ENCODE results near the gene SLC7A9. TPM values are rescaled to one million over a fixed set of nuclear protein-coding genes. Genes with fewer than 3 reads are reported as not detected.

Gene SLC7A9
- under 1 TPM in 1 of 4 donors, not detected in 3; 0.96 TPM for total RNA-seq

- H3K27ac ChIP-seq, result no peak within 1 kb of the TSS
- peaks cover 3% of the 10 kb centered on the region for H3K27me3 ChIP-seq
- TF ChIP-seq POLR2AphosphoS5 (IDR thresholded peaks at IDR 0.05), result no peak
- TF ChIP-seq CTCF (IDR thresholded peaks at IDR 0.05), result no peak
- TF ChIP-seq EP300 (IDR thresholded peaks at IDR 0.05), result no peak
- no peak for TF ChIP-seq POLR2A (IDR thresholded peaks at IDR 0.05)
- H3K4me1 ChIP-seq, result no peaks in the 10 kb centered on the region
- no peaks in the 10 kb centered on the region for H3K36me3 ChIP-seq
- H3K4me3 ChIP-seq, result no peak within 1 kb of the TSS
- no peak for ATAC-seq
- 66 to 74% methylated on average over 11 to 13 of the region's 14 CpGs for WGBS, 2 donors (ENCODE audit: low coverage in 1 of 2)
- no peaks in the 10 kb centered on the region for H3K9me3 ChIP-seq
Measured at GRCh38 chr19:32869369-32869965, at the start of gene SLC7A9. Gene SLC7A9 (minus strand): TSS chr19:32869767. CDS start chr19:32868534, 1,233 bp downstream.

- ATAC-seq, result no peak
- H3K27me3 ChIP-seq, result no peaks in the 10 kb centered on the region
- 100% methylated on average over 2 to 3 of the region's 4 CpGs for WGBS, 2 donors (ENCODE audit: low coverage in 1 of 2)
Measured at GRCh38 chr19:32919365-32919764, 49.8 kb upstream of the SLC7A9 start.

GRCh38 chr19:32917616-32917996, 48.0 kb upstream of the SLC7A9 start:
- no peak overlapping the region for H3K4me3 ChIP-seq
- 81 to 94% methylated on average over 5 to 8 of the region's 8 CpGs for WGBS, 2 donors (ENCODE audit: low coverage in 1 of 2)
- no peaks in the 10 kb centered on the region for H3K27me3 ChIP-seq
- H3K9me3 ChIP-seq, result no peaks in the 10 kb centered on the region
- TF ChIP-seq POLR2AphosphoS5 (IDR thresholded peaks at IDR 0.05) (no peak), EP300 (IDR thresholded peaks at IDR 0.05) (no peak)
- H3K4me1 ChIP-seq, result no peaks in the 10 kb centered on the region
- no peak for ATAC-seq
- H3K36me3 ChIP-seq, result peaks cover 0 to 92% of the 10 kb centered on the region in 2 donors
- no peak overlapping the region for H3K27ac ChIP-seq

More at GRCh38 chr19:32919365-32919764, 49.8 kb upstream of the SLC7A9 start:
- Histone ChIP-seq H3K27ac (no peak overlapping the region), H3K36me3 (peaks cover 0 to 97% of the 10 kb centered on the region in 2 donors), H3K9me3 (no peaks in the 10 kb centered on the region), H3K4me3 (no peak overlapping the region), H3K4me1 (no peaks in the 10 kb centered on the region)
- TF ChIP-seq CTCF (IDR thresholded peaks at IDR 0.05) (no peak), EP300 (IDR thresholded peaks at IDR 0.05) (no peak), POLR2AphosphoS5 (IDR thresholded peaks at IDR 0.05) (no peak)

- Histone ChIP-seq H3K4me1 (no peaks in the 10 kb centered on the region), H3K27ac (no peak overlapping the region), H3K4me3 (no peak overlapping the region), H3K9me3 (no peaks in the 10 kb centered on the region), H3K27me3 (no peaks in the 10 kb centered on the region), H3K36me3 (peaks cover 0 to 92% of the 10 kb centered on the region in 2 donors)
- 70 to 79% methylated on average over 2 of the region's 4 CpGs for WGBS, 2 donors (ENCODE audit: low coverage in 1 of 2)
- ATAC-seq, result no peak
- TF ChIP-seq CTCF (IDR thresholded peaks at IDR 0.05), result no peak
- TF ChIP-seq POLR2AphosphoS5 (IDR thresholded peaks at IDR 0.05), result no peak
- TF ChIP-seq POLR2A (IDR thresholded peaks at IDR 0.05), result no peak
- TF ChIP-seq EP300 (IDR thresholded peaks at IDR 0.05), result no peak
Measured at GRCh38 chr19:32916969-32917615, 47.5 kb upstream of the SLC7A9 start.

- TF ChIP-seq CTCF (IDR thresholded peaks at IDR 0.05) (no peak), POLR2AphosphoS5 (IDR thresholded peaks at IDR 0.05) (no peak), EP300 (IDR thresholded peaks at IDR 0.05) (no peak), POLR2A (IDR thresholded peaks at IDR 0.05) (no peak)
- Histone ChIP-seq H3K4me1 (no peaks in the 10 kb centered on the region), H3K27me3 (no peaks in the 10 kb centered on the region), H3K36me3 (peaks cover 0 to 90% of the 10 kb centered on the region in 2 donors), H3K9me3 (no peaks in the 10 kb centered on the region), H3K27ac (no peak overlapping the region), H3K4me3 (no peak overlapping the region)
- ATAC-seq, result no peak
- WGBS, 2 donors (ENCODE audit: low coverage in 1 of 2), result 70 to 81% methylated on average over 8 of the region's 12 CpGs
Measured at GRCh38 chr19:32914879-32915660, 45.5 kb upstream of the SLC7A9 start.

Data from gastroesophageal sphincter (tissue), 4 donors.